SK-N-MC (cell line): Measurements from ENCODE around the gene PRSS33.

Source experiments
- DNase-seq: peaks from one replicate; pipeline ENCODE4 v3.0.0-alpha.2; 2011; ENCODE audit warnings: low read depth, low spot score
- H3K27ac ChIP-seq: fragments of 200-600 bp; sonication (generic); 2 replicates; pipeline ENCODE4 v1.5.1; 2016; ENCODE audit warnings: mixed run types
- H3K36me3 ChIP-seq: fragments of 200-600 bp; sonication (generic); 2 replicates; pipeline ENCODE4 v1.6.1; 2017; ENCODE audit warnings: antibody characterized with exemption, low read length, mixed read lengths; ENCODE audit not compliant: insufficient read depth
- H3K4me3 ChIP-seq: fragments of 200-600 bp; sonication (generic); 2 replicates; pipeline ENCODE4 v1.5.1; 2016
- H3K9ac ChIP-seq: fragments of 200-600 bp; sonication (generic); 2 replicates; pipeline ENCODE4 v1.8.0; 2017; ENCODE audit warnings: mixed run types, mixed read lengths; ENCODE audit not compliant: insufficient read length
- H3K9me3 ChIP-seq: fragments of 200-600 bp; sonication (generic); 2 replicates; pipeline ENCODE4 v1.6.1; 2017; ENCODE audit warnings: low read depth, mild to moderate bottlenecking, antibody characterized with exemption, low read length, moderate library complexity, mixed read lengths
- EZH2 ChIP-seq: fragments of 200-600 bp; sonication (generic); IDR thresholded peaks from one replicate; pipeline ENCODE4 v1.6.1; 2017; ENCODE audit warnings: antibody characterized with exemption
- FOXP2 ChIP-seq: optimal IDR thresholded peaks from 2 replicates; pipeline ENCODE3; 2011; ENCODE audit warnings: mild to moderate bottlenecking, moderate library complexity; ENCODE audit not compliant: insufficient read depth; ENCODE audit errors: extremely low read length, control extremely low read depth
- POLR2AphosphoS5 ChIP-seq: IDR thresholded peaks from 2 replicates; pipeline ENCODE4 v1.6.1; 2012; ENCODE audit warnings: mild to moderate bottlenecking, low read depth, low read length, borderline replicate concordance

PRSS33 gene

GRCh38 chr16:2771496-2772402, 15.6 kb downstream of the PRSS33 start:
- H3K4me3 ChIP-seq: no peak overlapping the region
- no peak for DNase-seq
- H3K9ac ChIP-seq: no peak overlapping the region
- TF ChIP-seq POLR2AphosphoS5 (no peak), FOXP2 (no peak), EZH2 (no peak)
- peaks cover 67% of the 10 kb centered on the region for H3K36me3 ChIP-seq
- peak overlapping the region; percentile 62 for H3K27ac ChIP-seq
- no peaks in the 10 kb centered on the region for H3K9me3 ChIP-seq

GRCh38 chr16:2770057-2770951, 17.1 kb downstream of the PRSS33 start:
- DNase-seq: no peak
- peaks cover 81% of the 10 kb centered on the region for H3K36me3 ChIP-seq
- no peak overlapping the region for H3K4me3 ChIP-seq
- TF ChIP-seq POLR2AphosphoS5: no peak; the same call in 1 of the 2 replicates
- H3K27ac ChIP-seq: 0 out of 2 replicates have a peak overlapping the region, but pooled peaks have one; percentile 19
- H3K9ac ChIP-seq: no peak overlapping the region
- no peaks in the 10 kb centered on the region for H3K9me3 ChIP-seq

GRCh38 chr16:2769675-2770056, 17.7 kb downstream of the PRSS33 start:
- no peak overlapping the region for H3K27ac ChIP-seq
- H3K4me3 ChIP-seq: no peak overlapping the region
- peaks cover 88% of the 10 kb centered on the region for H3K36me3 ChIP-seq
- H3K9me3 ChIP-seq: no peaks in the 10 kb centered on the region
- DNase-seq: no peak
- TF ChIP-seq POLR2AphosphoS5: no peak
- no peak for TF ChIP-seq EZH2
- TF ChIP-seq FOXP2: no peak
- H3K9ac ChIP-seq: no peak overlapping the region

GRCh38 chr16:2769100-2769529, 18.2 kb downstream of the PRSS33 start:
- TF ChIP-seq FOXP2 (no peak), POLR2AphosphoS5 (no peak), EZH2 (no peak)
- Histone ChIP-seq H3K9me3 (no peaks in the 10 kb centered on the region), H3K4me3 (no peak overlapping the region), H3K36me3 (peaks cover 93% of the 10 kb centered on the region), H3K27ac (no peak overlapping the region), H3K9ac (no peak overlapping the region)
- no peak for DNase-seq

- no peak for DNase-seq
- Histone ChIP-seq H3K9ac (no peak overlapping the region), H3K9me3 (no peaks in the 10 kb centered on the region), H3K36me3 (peaks cover 96% of the 10 kb centered on the region), H3K4me3 (no peak overlapping the region), H3K27ac (peak overlapping the region; percentile 31; the same call in 1 of the 2 replicates)
- TF ChIP-seq EZH2: no peak
- no peak for TF ChIP-seq POLR2AphosphoS5
- no peak for TF ChIP-seq FOXP2
These were observed 18.8 kb downstream of the PRSS33 start for GRCh38 chr16:2768403-2769089.

- no peak for DNase-seq
- H3K27ac ChIP-seq: no peak overlapping the region
- peaks cover 96% of the 10 kb centered on the region for H3K36me3 ChIP-seq
- H3K9ac ChIP-seq: no peak overlapping the region
- no peak for TF ChIP-seq FOXP2
- TF ChIP-seq EZH2: no peak
- no peak for TF ChIP-seq POLR2AphosphoS5
- H3K9me3 ChIP-seq: no peaks in the 10 kb centered on the region
- H3K4me3 ChIP-seq: no peak overlapping the region
These were observed 19.5 kb downstream of the PRSS33 start for GRCh38 chr16:2767891-2768290.

GRCh38 chr16:2767140-2767731, 20.1 kb downstream of the PRSS33 start:
- H3K36me3 ChIP-seq: peaks cover 100% of the 10 kb centered on the region
- no peak overlapping the region for H3K9ac ChIP-seq
- no peak overlapping the region for H3K27ac ChIP-seq
- DNase-seq: no peak
- TF ChIP-seq EZH2: no peak
- TF ChIP-seq POLR2AphosphoS5: no peak
- no peak for TF ChIP-seq FOXP2
- no peaks in the 10 kb centered on the region for H3K9me3 ChIP-seq
- H3K4me3 ChIP-seq: no peak overlapping the region
